GM21576 (cell line): ENCODE results near the gene OSBPL2.

Source experiments
- ATAC-seq: cut with Tn5 transposase; IDR thresholded peaks from one replicate; pipeline ENCODE4 v1.9.1; 2021; ENCODE audit warnings: mild to moderate bottlenecking, moderate library complexity; ENCODE audit not compliant: unreplicated experiment

The OSBPL2 gene

DNA sequence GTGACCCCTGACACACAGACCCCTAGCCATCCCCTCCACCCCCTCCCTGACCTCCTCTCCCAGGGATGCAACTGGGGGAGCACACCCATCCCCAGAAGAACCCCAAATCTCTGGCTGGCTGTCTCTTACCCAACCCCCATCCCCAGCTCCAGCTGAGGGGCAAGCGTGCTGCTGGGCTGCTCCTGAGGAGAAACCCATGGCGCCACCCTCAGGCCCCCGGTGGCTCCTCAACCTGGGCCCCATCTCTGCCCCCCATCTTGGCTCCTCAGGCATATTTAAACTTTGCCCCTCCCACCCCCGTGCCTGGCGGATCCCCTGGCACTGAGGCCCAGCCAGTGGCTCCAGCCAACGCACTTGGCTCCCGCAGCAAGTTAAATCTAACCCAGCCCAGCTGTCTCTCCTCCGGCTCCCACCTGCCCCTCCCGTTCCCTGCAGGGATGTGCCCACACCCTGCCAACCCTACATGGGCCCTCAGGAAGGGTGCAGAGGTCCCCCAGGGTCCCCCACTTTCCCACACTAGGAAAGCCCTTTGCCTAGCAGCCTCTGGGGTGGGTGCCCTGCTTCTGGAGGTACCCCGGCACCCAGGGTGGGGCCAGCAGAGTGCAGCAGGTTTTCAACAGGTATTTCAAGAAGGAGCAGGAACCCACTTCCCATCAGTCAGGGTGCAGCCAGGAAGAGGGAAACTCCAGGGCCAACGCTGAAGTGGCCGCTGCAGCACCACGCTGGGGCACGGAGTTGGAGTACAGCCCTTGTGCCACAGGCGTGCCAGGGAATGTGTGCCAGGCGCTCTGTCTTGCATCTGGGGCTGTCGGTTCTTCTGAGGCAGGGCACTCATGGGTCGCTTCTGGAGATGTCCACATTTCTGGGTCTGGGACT lies 5.3 kb upstream of the OSBPL2 start:
- no peak for ATAC-seq

GRCh38 chr20:62233684-62234083 lies 4.6 kb upstream of the OSBPL2 start:
- ATAC-seq = no peak

GRCh38 chr20:62234339-62234738 lies 4.0 kb upstream of the OSBPL2 start:
- no peak for ATAC-seq

DNA sequence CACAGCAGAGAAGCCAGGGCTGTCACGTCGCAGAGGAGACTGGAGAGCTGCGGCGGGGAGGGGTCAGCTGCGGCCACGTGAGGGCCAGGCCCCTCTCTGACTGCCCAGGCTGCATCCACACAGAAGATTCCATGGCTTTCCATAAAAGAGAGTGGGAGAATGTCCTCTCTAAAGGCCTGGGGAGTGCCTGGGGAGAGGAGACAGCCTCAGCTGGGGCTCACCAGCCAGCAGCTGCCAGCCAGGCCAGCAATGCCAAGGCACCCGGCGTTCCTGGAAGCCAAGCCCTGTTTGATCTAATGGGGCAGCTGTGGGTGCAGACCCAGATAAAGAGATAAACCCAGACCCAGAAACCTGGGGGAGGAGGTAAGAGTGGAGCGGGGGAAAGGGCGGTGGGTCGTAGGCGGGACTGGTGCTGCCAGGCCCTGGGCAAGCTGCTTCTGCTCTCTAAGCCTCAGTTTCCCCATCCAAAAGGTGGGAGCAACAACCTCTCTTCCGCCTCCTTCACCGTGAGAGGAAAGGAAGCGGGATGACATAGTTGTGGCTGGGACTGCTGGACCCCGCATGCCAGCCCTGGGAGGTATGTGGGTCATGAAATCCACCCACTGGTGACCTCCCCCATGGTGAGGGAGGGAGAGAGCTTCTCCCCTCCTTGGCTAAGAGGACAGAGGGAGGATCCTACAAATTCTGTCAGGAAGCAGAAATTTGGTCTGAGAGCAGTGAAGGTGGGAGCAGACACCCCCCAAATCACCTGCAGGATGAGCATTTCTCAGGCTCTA lies 3.1 kb upstream of the OSBPL2 start:
- no peak for ATAC-seq

- no peak for ATAC-seq
Measured at GRCh38 chr20:62235777-62236157, 2.6 kb upstream of the OSBPL2 start.

GRCh38 chr20:62236200-62236599 lies 2.1 kb upstream of the OSBPL2 start:
- ATAC-seq = no peak

GRCh38 chr20:62236766-62237513 lies 1.4 kb upstream of the OSBPL2 start:
- no peak for ATAC-seq

DNA sequence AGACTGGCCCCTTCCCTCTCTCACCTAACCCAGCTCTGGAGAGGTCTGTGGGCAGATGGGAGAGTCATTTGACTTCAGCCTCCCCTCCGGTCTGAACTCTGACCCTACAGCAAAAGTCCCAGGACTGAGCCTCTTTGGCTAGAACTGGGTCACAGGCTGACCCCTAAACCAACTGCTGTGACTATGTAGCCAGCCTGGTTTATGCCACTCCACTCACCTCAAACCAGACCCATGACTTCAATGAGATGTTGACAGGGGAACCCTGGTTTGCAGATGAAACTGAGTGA lies 864 bp upstream of the OSBPL2 start:
- ATAC-seq = no peak

GRCh38 chr20:62238569-62239277 lies 402 bp downstream of the OSBPL2 start:
- ATAC-seq = no peak

DNA sequence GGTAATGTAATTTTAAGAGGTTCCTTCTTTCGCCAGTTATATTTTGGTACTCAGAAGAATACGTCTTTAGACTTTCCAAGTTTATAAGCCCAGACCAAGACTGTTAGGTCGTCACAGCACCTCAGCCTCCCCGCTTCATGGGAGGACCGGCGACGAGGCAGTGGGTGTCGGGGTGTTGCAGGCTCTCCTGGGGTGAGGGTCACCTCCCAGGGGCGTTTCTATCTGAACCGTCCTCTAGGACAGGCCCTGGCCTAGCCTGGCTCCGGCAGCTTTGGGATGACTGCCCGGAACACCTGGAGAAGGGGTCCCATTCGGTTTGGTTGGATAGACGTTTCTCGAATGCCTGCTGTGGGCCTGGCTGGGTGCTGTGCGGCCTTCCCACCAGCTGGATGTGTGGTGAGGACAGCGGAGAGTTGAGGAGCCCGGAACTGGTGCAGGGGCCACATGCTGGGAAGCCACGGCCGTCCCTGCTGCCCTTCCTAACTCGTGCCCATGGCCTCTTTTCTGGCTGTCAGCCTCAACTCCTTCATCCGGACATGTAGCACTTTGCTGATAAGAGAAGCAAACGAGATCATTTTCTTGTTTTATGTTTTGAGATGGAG lies 1.1 kb downstream of the OSBPL2 start:
- no peak for ATAC-seq

DNA sequence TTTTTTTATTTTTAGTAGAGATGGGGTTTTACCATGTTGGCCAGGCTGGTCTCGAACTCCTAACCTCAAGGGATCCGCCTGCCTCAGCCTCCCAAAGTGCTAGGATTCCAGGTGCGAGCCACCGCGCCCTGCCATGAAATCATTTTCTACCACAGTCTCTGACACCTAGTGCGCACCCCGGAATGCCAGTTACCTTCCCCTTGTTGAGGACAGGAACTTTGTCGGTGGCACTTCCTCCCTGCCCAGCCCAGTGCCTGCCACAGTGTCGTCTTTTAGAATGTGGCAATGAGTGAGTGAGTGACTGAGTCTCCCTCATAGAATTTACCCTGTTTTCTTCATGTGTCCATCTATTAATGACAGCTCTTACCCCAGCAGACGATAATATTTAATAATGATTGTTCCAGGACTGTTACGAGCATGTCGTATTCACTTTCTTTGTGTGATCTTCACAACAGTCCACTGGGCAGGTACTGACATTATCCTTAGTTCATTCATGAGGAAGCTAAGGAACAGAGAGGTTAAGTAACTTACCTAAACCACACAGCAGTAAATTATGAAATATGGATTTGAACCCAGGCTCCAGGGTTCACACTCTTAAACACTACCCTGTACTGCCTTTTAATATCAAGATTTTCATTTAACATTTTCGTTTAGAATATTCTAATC lies 1.8 kb downstream of the OSBPL2 start:
- ATAC-seq = no peak

DNA sequence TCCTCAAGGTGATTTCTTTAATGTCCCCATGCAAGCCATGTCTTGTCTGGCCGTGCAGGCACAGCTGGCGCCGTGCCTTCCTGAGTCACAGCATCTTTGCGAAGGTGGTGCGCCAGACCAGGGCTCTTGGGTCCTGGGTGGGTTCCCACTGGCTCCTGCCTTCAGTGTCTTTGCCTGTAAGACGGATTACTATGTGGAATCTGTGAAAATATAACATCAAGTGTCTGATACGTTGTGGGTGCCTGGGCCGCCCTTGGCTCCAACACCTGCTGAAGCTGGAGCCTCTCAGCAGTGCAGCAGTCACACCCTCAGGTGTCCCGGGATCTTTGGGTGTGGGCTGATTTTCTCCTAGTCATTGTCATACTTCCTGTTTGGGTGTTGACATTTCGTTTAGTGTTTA lies 3.2 kb downstream of the OSBPL2 start:
- no peak for ATAC-seq

GRCh38 chr20:62242176-62242575 lies 3.9 kb downstream of the OSBPL2 start:
- no peak for ATAC-seq

DNA sequence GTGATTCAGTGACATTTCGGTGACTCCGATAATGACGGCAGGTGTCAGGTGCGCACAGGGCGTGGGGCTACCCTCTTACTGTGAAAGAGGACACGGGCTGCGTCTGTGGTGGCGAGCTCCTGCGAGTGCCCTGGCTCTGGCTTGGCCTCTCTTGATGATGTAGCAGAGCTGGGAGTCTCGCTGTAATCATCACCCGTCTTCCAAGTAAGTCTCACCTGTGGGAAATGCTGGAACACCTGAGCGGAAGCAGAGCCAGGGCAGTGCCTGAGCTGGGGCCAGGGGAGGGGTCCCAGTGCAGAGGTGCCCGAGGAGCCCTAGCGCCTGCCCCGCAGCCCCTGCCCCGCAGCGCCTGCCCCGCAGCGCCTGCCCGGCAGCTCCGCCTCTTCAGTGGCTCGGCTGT lies 4.8 kb downstream of the OSBPL2 start:
- ATAC-seq = no peak

DNA sequence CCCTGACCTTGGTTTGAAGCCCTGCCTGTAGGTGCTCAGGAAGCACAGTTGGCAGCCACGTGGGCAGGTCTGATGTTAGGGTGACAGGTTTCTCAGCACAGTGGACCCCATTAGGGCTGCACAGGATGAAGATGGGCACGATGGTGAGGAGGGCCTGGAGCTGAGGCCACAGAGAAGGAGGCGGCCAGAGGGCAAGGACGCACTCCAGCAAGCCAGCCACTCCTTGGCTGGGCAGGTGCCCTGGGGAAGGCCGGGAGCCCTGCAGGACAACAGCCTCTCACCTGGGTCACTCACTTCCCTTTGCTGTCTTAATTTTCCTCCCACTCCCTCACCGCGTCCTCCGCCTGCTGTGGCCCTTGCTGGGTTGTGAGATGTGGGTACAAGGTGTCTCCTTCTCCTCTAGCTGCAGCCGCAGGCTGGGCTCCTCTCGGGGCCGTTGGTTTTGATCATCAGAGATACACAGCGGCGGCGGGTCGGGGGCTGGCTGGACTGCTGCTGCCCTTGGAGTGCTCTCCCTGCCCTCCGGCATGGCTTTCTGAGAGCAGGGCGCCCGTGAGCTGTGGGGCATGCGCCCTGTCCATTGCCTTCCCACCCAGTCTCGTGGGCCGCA lies 5.7 kb downstream of the OSBPL2 start:
- ATAC-seq = no peak

GRCh38 chr20:62244644-62245108 lies 6.4 kb downstream of the OSBPL2 start:
- no peak for ATAC-seq

DNA sequence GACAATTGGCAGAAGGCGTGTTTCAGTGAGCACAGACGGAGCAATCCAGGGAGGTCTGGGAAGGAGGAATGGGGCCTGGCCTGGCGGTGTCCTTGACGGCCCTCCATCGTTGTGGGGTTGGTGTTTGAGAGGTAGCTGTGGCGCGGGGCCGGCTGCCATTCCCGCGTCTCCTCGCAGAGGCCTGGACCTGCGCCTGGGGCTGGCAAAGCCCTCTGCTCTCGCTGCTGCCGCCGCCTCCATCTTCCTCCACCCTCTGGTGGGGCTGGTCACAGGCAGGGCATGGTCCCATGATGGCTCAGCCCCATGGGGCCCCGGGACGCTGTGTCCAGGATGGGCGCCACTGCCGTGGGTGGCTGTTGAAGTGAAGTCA lies 7.6 kb downstream of the OSBPL2 start:
- ATAC-seq = no peak

DNA sequence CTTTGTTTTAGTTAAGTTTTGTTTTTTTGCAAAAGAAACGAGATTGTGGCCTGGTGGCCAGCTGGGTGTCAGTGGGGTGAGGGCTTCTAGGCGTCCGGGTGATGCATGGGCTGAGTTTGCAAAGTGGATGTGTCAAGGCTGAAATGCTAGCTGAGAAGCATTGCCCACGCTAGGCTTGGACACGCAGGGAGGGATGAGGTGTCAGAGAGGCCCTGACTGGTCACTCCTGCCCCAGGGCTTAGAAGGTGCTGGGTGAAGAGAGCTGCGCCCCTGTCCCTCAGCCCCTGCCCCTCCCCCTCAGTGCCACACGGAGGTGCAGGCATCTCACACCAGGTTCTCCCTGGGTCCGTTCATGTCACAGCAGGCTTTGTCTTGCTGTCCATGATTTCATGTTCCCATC lies 8.1 kb downstream of the OSBPL2 start:
- ATAC-seq = no peak

GRCh38 chr20:62246872-62247652 lies 8.7 kb downstream of the OSBPL2 start:
- no peak for ATAC-seq
